GM21390 (cell line): ENCODE data around the gene TNS1.
"Not testable (repeated sequence)": the region's sequence is repeated elsewhere in the genome, so short reads cannot be mapped to it uniquely, and the experiment has no call there.

ENCODE experiments used
- ATAC-seq: cut with Tn5 transposase; IDR thresholded peaks from one replicate; pipeline ENCODE4 v1.9.1; 2021; ENCODE audit not compliant: unreplicated experiment

TNS1 gene

GRCh38 chr2:217820904-217821303 lies 181.9 kb downstream of the TNS1 start:
- ATAC-seq, result no peak

- no peak for ATAC-seq
Measured at GRCh38 chr2:217820091-217820819, 182.5 kb downstream of the TNS1 start.

- no peak for ATAC-seq
Measured at GRCh38 chr2:217818293-217818850, 184.4 kb downstream of the TNS1 start.

DNA sequence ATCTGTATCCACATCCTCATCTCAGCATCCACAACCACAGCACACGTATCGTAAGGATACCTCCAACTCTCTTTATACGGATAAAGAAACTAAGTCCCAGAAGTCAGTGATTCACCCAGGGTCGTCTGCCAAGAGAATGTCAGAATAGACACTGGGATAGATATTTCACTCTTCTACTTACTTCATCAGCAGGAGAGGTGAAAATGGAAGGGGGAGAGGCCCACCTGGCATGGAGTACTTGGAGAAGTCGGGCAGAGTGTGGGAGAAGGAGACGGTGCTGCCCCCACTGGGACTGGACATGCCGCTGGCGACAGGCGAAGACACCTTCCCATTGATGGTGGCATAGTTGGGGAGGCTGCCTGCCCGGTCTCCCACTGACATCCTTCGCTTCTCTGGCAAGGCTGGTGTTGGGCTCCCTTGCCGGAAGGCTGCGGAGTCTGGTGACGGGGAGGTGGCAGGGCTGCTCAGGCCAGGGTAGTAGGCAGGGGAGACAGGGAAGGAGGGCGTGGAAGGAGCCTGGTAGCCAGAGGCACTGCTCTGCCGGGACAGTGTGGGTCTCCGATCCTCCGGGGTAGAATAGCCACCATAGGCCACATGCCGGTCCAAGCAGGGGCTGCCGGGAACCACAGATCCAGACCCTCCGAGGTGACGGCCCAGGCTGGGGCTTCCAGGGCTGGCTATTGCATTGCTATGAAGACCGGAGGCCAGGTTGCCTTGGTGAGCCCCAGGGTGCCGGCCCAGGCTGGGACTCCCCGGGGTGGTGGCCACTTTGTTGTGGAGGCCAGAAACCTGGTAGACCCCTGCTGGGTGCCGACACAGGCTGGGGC lies 185.1 kb downstream of the TNS1 start:
- no peak for ATAC-seq

- ATAC-seq, result no peak
Measured at GRCh38 chr2:217816396-217816869, 186.4 kb downstream of the TNS1 start.

GRCh38 chr2:217813828-217814227 lies 189.0 kb downstream of the TNS1 start:
- ATAC-seq, result no peak

- ATAC-seq, result no peak
Measured at GRCh38 chr2:217812170-217812569, 190.6 kb downstream of the TNS1 start.

GRCh38 chr2:217810260-217810659 lies 192.5 kb downstream of the TNS1 start:
- no peak for ATAC-seq

DNA sequence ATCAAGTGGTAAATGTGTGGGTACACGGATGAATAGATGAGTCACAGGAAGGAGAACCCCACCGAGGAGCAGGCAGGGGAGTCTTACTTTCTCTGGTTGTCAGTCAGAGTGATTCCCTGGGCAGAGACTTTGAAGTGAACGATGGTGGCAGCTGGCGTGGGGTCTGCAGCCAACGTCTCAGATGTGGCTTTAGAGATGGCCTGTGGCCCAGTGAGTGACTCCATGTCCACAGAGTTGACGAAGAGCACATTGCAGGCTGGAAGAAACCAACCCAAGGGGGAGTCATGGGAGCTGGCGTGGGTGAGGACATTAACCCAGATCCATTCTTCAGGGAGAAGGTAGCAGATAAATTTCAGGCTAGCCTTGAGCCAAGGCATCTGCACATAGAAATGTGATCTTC lies 193.1 kb downstream of the TNS1 start:
- ATAC-seq, result no peak

GRCh38 chr2:217808967-217809366 lies 193.8 kb downstream of the TNS1 start:
- not testable (repeated sequence) for ATAC-seq

GRCh38 chr2:217808326-217808725 lies 194.5 kb downstream of the TNS1 start:
- no peak for ATAC-seq

GRCh38 chr2:217807753-217808152 lies 195.0 kb downstream of the TNS1 start:
- ATAC-seq, result no peak

- no peak for ATAC-seq
Measured at GRCh38 chr2:217807025-217807424, 195.8 kb downstream of the TNS1 start.

- no peak for ATAC-seq
Measured at GRCh38 chr2:217806482-217806765, 196.4 kb downstream of the TNS1 start.

- ATAC-seq, result no peak
Measured at GRCh38 chr2:217805668-217806481, 196.9 kb downstream of the TNS1 start.

DNA sequence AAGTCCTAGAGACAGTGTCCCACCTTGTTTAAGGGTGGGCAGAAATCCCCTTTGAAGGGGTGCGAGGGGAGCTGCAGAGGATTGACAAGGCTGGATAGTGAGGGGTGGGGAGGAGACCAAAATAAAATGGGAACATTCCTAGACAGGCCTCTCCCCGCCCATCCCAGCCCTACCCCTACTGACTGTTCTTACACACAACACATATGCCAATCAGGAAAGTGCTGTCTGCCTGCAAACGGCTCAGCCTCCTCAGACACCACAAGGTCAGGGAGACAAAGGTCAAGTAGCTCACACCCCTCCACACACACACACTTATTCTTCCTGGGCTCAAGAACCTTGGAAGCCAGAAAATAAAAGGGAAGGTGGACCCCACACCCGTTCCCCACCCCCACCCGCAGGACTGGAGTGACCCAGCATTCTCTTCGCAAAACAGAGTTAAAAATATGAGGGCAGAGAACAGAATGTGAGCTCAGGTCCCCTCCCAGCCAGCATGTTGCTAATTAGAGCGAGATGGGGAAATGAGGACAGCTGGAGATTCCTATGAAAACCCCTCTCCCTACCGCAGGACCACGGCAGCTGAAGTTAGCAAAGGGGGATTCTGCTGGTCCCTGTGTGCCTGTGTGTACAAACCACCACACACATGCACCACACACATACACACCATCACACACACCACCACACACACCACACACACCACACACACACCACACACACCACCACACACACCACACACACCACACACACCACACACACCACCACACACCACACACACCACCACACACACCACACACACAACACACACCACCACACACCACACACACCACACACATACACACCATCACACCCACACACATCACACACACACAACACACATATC lies 197.8 kb downstream of the TNS1 start:
- no peak for ATAC-seq

DNA sequence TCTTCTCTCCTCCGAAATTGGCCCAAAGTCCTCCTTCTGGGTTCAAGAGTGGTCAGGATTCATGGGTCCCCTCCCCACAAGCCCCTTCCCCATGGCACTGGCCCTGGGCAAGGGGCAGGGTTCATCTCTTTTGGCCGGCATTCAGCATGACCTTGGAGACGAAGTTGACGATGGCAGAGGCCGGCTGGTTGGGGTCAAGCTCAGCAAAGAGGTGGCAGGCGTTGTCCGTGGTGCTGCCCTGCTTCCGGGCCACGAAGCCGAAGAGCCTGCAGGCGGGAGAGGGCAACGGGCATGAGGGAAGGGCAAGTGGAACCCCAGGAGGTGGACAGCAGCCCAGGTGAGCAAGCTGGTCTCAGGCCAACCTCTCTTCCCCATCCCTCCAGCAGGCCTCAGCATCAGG lies 198.5 kb downstream of the TNS1 start:
- no peak for ATAC-seq

GRCh38 chr2:217803653-217803960 lies 199.2 kb downstream of the TNS1 start:
- no peak for ATAC-seq

DNA sequence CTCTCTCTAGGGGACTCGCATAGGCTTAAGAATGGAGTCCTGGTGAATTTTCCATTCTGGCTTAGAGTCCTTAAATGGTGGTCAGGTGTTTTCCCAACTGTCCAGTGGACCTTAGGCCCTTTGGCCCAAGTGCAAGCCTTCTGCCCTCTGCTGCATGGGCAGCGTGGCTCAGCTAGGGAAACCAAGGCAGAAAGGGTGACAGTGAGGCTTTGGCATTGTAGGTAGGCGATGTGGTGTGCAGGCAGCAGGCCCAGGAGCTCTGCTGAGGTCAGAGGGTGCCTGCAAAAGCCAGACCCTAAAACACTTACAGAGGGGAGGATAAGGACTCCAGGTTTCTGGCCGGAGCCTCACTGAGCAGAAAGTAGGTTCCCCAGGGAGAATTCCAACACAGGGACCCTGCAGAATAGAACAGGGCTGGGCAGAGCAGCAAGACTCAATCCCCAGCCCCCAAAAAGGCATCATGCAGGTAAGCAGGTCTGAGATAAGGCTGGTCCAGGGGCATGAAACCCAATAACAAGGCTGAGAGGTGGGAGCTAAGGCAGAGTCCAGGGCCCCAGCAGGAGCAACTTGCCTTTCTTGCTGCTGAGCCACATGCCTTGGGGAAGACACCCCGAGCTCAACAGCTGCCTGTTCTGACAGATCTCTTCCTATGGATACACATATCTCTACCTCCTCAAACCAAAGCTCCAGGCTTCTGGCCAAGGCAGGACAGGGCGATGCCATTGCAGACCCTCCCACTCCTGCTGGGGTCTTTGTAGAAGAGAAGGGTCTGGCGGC lies 199.7 kb downstream of the TNS1 start:
- ATAC-seq, result no peak

- ATAC-seq, result no peak
Measured at GRCh38 chr2:217802266-217802665, 200.5 kb downstream of the TNS1 start.
